A204.1 (cell line): ENCODE measurements around the gene RCAN1.
"Not testable (repeated sequence)": the region's sequence is repeated elsewhere in the genome, so short reads cannot be mapped to it uniquely, and the experiment has no call there.

Experiments used
- FAIRE-seq: peaks from 2 replicates; lab custom pipeline; 2012; peaks lifted over from hg19 to GRCh38; lab: Jason Lieb, UNC

Gene RCAN1

GRCh38 chr21:34514576-34515115, 100.3 kb downstream of the RCAN1 start:
- no peak for FAIRE-seq

- no peak for FAIRE-seq
These were observed 101.7 kb downstream of the RCAN1 start for GRCh38 chr21:34513129-34513675.

- no peak for FAIRE-seq
These were observed 103.0 kb downstream of the RCAN1 start, which contains the start of gene KCNE1 for GRCh38 chr21:34511787-34512455. KCNE1 (minus strand) TSS chr21:34512210; CDS start chr21:34449634, 62,576 bp downstream.

DNA sequence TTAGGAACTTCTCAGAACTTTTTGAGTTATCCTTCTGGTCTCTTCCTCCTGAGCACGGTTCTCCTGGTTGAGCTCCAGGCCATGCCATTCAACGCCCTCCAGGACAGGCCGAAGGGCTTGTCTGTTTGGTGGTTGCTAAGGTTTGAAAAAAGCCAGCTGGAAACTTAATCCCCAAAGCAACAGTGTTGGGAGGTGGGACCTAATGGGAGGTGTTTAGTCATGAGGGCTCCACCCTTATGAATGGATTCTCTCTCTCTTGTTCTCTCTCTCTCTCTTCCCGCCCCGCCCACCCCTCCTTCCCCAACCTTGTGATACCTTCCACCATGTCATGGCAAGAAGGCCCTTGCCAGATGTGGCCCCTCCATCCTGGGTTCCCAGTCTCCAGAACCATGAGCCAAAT, 103.7 kb downstream of the RCAN1 start:
- FAIRE-seq = no peak

- FAIRE-seq = no peak
These were observed 104.5 kb downstream of the RCAN1 start for GRCh38 chr21:34510148-34511142.

- no peak for FAIRE-seq
These were observed 105.8 kb downstream of the RCAN1 start for GRCh38 chr21:34509151-34509550.

DNA sequence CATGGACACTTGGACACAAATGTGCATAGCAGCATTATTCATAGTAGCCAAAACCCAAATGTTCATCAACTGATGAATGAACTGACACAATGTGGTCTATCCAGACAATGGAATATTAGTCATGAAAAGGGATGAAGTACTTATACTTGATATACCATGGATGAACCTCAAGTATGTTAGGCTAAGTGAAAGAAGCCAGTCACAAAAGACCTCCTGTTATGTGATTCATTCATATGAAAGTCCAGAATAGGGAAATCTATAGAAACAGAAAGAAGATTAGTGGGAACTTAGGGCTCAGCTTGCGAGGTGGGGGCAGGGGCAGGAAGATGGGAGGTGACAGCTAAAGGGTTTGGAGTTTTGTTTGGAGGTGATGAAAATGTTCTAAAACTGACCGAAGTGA, 110.3 kb downstream of the RCAN1 start:
- FAIRE-seq = no peak

GRCh38 chr21:34502480-34503106, 112.3 kb downstream of the RCAN1 start:
- FAIRE-seq = no peak

- FAIRE-seq = no peak
These were observed 113.2 kb downstream of the RCAN1 start for GRCh38 chr21:34501716-34502115.

- no peak for FAIRE-seq
These were observed 114.7 kb downstream of the RCAN1 start for GRCh38 chr21:34500191-34500590.

DNA sequence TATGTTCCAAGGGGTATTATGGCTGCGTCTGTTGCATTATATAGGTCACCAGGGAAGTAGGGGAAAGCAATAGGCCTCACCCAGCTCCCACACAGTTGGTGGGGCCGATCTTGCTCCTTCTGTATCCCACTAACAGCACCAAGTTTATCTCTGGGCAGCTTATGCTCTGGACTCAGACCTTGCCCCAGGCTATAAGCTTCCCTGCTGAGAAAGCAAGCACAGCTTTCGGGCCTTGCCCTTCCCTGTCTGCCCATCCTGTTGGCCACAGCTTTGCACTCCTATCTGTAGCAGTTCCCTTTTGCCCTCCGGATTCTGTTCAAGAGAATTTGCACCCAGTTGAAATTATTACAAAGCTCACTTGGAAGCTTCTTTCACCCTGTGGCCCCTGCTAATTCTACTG, 115.8 kb downstream of the RCAN1 start:
- no peak for FAIRE-seq

DNA sequence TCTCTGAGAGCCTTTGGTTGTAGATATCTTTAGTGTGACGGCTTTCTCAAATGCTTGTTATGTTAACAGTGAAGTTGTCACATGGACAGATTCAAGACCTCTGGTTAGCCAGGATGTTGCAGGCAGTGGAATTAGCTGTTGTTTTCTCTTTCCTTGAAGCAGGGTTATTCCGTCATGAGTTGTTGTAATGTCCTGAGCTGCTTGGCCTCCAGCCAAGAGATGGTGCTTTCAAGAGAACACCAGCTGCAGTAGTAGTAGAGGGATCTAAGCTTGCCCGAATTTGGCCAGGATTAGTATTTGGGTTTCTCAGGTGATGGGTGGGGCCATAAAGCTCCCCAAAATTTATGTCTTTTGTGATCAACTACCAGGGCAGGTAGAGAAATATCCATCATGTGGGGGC, 116.3 kb downstream of the RCAN1 start:
- no peak for FAIRE-seq

GRCh38 chr21:34483854-34484253, 131.1 kb downstream of the RCAN1 start:
- FAIRE-seq = not testable (repeated sequence)

DNA sequence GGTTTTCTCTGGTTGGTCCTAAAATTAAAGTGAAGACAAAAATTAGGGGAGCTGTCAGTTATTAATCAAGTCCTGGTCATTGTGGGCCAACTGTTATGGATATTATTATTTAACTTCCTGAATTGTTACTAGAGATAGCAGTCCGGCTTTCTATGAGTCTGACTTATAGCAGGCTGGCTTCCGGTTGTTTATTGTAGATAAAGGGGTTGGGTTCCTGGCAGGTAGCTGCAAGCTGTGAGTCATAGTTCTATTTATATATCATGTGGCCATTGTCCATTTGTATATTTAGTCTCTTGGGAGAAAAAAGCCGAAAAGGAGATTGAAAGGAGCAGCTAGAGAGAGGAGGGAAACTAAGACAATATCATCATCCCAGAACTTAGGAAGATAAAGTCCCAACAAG, 131.5 kb downstream of the RCAN1 start:
- not testable (repeated sequence) for FAIRE-seq

- not testable (repeated sequence) for FAIRE-seq
These were observed 147.6 kb downstream of the RCAN1 start for GRCh38 chr21:34467333-34467732.
